ENCODE data around the gene ATXN1. TPM values are rescaled to one million over a fixed set of nuclear protein-coding genes. Genes with fewer than 3 reads are reported as not detected.

Gene ATXN1
- polyA plus RNA-seq, 6 donors from 2014 or later, result 0.14 to 1.2 (median 0.60) TPM; not detected in 1

GRCh38 chr6:16727996-16728395 lies 33.3 kb downstream of the ATXN1 start:
- Mint-ChIP-seq H3K4me1 (no peaks in the 10 kb centered on the region), H3K36me3 (no peaks in the 10 kb centered on the region), H3K4me3 (no peak overlapping the region), H3K27me3 (peaks cover 0 to 5% (median 0%) of the 10 kb centered on the region in 3 donors), H3K9me3 (no peaks in the 10 kb centered on the region), H3K27ac (no peak overlapping the region)
- DNase-seq (no peak), ATAC-seq (ENCODE audit: low read depth in 2 of 2) (no peak)

- Mint-ChIP-seq H3K27ac (no peak overlapping the region), H3K9me3 (no peaks in the 10 kb centered on the region), H3K27me3 (no peaks in the 10 kb centered on the region)
Observed at GRCh38 chr6:16725145-16725864, 36.0 kb downstream of the ATXN1 start.

GRCh38 chr6:16723826-16724225 lies 37.4 kb downstream of the ATXN1 start:
- Mint-ChIP-seq H3K4me3 (no peak overlapping the region), H3K4me1 (no peaks in the 10 kb centered on the region), H3K36me3 (no peaks in the 10 kb centered on the region), H3K9me3 (no peaks in the 10 kb centered on the region), H3K27ac (no peak overlapping the region), H3K27me3 (no peaks in the 10 kb centered on the region)
- ATAC-seq (ENCODE audit: low read depth in 2 of 2) (no peak), DNase-seq (no peak)

More at GRCh38 chr6:16725145-16725864, 36.0 kb downstream of the ATXN1 start:
- H3K36me3 Mint-ChIP-seq, result no peaks in the 10 kb centered on the region
- no peak overlapping the region for H3K4me3 Mint-ChIP-seq
- H3K4me1 Mint-ChIP-seq, result no peaks in the 10 kb centered on the region
- DNase-seq (no peak), ATAC-seq (ENCODE audit: low read depth in 2 of 2) (no peak)

- no peaks in the 10 kb centered on the region for H3K9me3 Mint-ChIP-seq
- no peaks in the 10 kb centered on the region for H3K36me3 Mint-ChIP-seq
- H3K4me3 Mint-ChIP-seq, result no peak overlapping the region
- no peak overlapping the region for H3K27ac Mint-ChIP-seq
- DNase-seq (no peak), ATAC-seq (ENCODE audit: low read depth in 2 of 2) (no peak)
- no peaks in the 10 kb centered on the region for H3K4me1 Mint-ChIP-seq
- no peaks in the 10 kb centered on the region for H3K27me3 Mint-ChIP-seq
Observed at GRCh38 chr6:16723402-16723801, 37.9 kb downstream of the ATXN1 start.

- Mint-ChIP-seq H3K4me1 (no peaks in the 10 kb centered on the region), H3K36me3 (no peaks in the 10 kb centered on the region), H3K4me3 (no peak overlapping the region), H3K27ac (no peak overlapping the region), H3K27me3 (no peaks in the 10 kb centered on the region), H3K9me3 (no peaks in the 10 kb centered on the region)
- DNase-seq, result no peak
- ATAC-seq (ENCODE audit: low read depth in 2 of 2), result no peak
Observed at GRCh38 chr6:16722630-16723029, 38.6 kb downstream of the ATXN1 start.

- ATAC-seq (ENCODE audit: low read depth in 2 of 2), result no peak
- no peak overlapping the region for H3K27ac Mint-ChIP-seq
- no peaks in the 10 kb centered on the region for H3K4me1 Mint-ChIP-seq
- no peak for DNase-seq
- H3K27me3 Mint-ChIP-seq, result no peaks in the 10 kb centered on the region
- no peaks in the 10 kb centered on the region for H3K36me3 Mint-ChIP-seq
- no peak overlapping the region for H3K4me3 Mint-ChIP-seq
- H3K9me3 Mint-ChIP-seq, result no peaks in the 10 kb centered on the region
Observed at GRCh38 chr6:16721977-16722376, 39.3 kb downstream of the ATXN1 start.

GRCh38 chr6:16720861-16721260 lies 40.4 kb downstream of the ATXN1 start:
- Mint-ChIP-seq H3K36me3 (no peaks in the 10 kb centered on the region), H3K4me1 (no peaks in the 10 kb centered on the region), H3K4me3 (no peak overlapping the region), H3K9me3 (no peaks in the 10 kb centered on the region), H3K27ac (no peak overlapping the region), H3K27me3 (no peaks in the 10 kb centered on the region)
- ATAC-seq (ENCODE audit: low read depth in 2 of 2) (no peak), DNase-seq (no peak)

GRCh38 chr6:16719488-16719887 lies 41.8 kb downstream of the ATXN1 start:
- DNase-seq (no peak), ATAC-seq (ENCODE audit: low read depth in 2 of 2) (no peak)
- Mint-ChIP-seq H3K9me3 (no peaks in the 10 kb centered on the region), H3K4me3 (no peak overlapping the region), H3K27ac (no peak overlapping the region), H3K27me3 (no peaks in the 10 kb centered on the region), H3K4me1 (no peaks in the 10 kb centered on the region), H3K36me3 (no peaks in the 10 kb centered on the region)

GRCh38 chr6:16718356-16718755 lies 42.9 kb downstream of the ATXN1 start:
- H3K4me1 Mint-ChIP-seq, result peaks cover 0 to 2% (median 1%) of the 10 kb centered on the region in 3 donors
- H3K27me3 Mint-ChIP-seq, result peaks cover 0 to 1% (median 0%) of the 10 kb centered on the region in 3 donors
- no peak overlapping the region for H3K27ac Mint-ChIP-seq
- DNase-seq (no peak), ATAC-seq (ENCODE audit: low read depth in 2 of 2) (no peak)
- no peak overlapping the region for H3K4me3 Mint-ChIP-seq
- H3K36me3 Mint-ChIP-seq, result no peaks in the 10 kb centered on the region
- H3K9me3 Mint-ChIP-seq, result no peaks in the 10 kb centered on the region

- DNase-seq, result no peak
- Mint-ChIP-seq H3K4me3 (no peak overlapping the region), H3K9me3 (no peaks in the 10 kb centered on the region), H3K27me3 (peaks cover 0 to 4% (median 0%) of the 10 kb centered on the region in 3 donors), H3K27ac (no peak overlapping the region), H3K4me1 (peaks cover 6 to 11% (median 8%) of the 10 kb centered on the region in 3 donors), H3K36me3 (no peaks in the 10 kb centered on the region)
- no peak for ATAC-seq (ENCODE audit: low read depth in 2 of 2)
Observed at GRCh38 chr6:16717275-16717942, 43.9 kb downstream of the ATXN1 start.

- ATAC-seq (ENCODE audit: low read depth in 2 of 2) (no peak), DNase-seq (no peak)
- Mint-ChIP-seq H3K27ac (no peak overlapping the region), H3K36me3 (no peaks in the 10 kb centered on the region), H3K4me1 (peaks cover 12 to 20% (median 16%) of the 10 kb centered on the region in 3 donors), H3K9me3 (no peaks in the 10 kb centered on the region), H3K27me3 (peaks cover 0 to 8% (median 0%) of the 10 kb centered on the region in 3 donors), H3K4me3 (no peak overlapping the region)
Observed at GRCh38 chr6:16716321-16716858, 44.9 kb downstream of the ATXN1 start.

- Mint-ChIP-seq H3K36me3 (no peaks in the 10 kb centered on the region), H3K27me3 (peaks cover 0 to 8% (median 0%) of the 10 kb centered on the region in 3 donors), H3K4me3 (no peak overlapping the region), H3K9me3 (no peaks in the 10 kb centered on the region), H3K27ac (no peak overlapping the region), H3K4me1 (peaks cover 12 to 20% (median 16%) of the 10 kb centered on the region in 3 donors)
- ATAC-seq (ENCODE audit: low read depth in 2 of 2) (no peak), DNase-seq (no peak)
Observed at GRCh38 chr6:16713597-16713996, 47.7 kb downstream of the ATXN1 start.

GRCh38 chr6:16712931-16713484 lies 48.3 kb downstream of the ATXN1 start:
- Mint-ChIP-seq H3K4me3 (peak overlapping the region in 5 of 8 donors; percentile 27 to 61 (median 60)), H3K27ac (no peak overlapping the region), H3K9me3 (no peaks in the 10 kb centered on the region), H3K27me3 (peaks cover 0 to 11% (median 0%) of the 10 kb centered on the region in 3 donors), H3K4me1 (peaks cover 12 to 20% (median 16%) of the 10 kb centered on the region in 3 donors), H3K36me3 (no peaks in the 10 kb centered on the region)
- ATAC-seq (ENCODE audit: low read depth in 2 of 2), result peak; percentile 54 to 58
- no peak for DNase-seq

Measured in naive B cell (primary cell).